SH-SY5Y (cell line): Measurements from ENCODE around the gene CIC.

Source experiments
- GATA2 ChIP-seq: IDR thresholded peaks from 2 replicates; pipeline ENCODE4 v1.6.1; 2011; ENCODE audit warnings: mild to moderate bottlenecking, low read depth, low read length
- GATA3 ChIP-seq: IDR thresholded peaks from 2 replicates; pipeline ENCODE4 v1.6.1; 2011; ENCODE audit warnings: low read depth, mild to moderate bottlenecking, low read length, moderate library complexity

The CIC gene

DNA sequence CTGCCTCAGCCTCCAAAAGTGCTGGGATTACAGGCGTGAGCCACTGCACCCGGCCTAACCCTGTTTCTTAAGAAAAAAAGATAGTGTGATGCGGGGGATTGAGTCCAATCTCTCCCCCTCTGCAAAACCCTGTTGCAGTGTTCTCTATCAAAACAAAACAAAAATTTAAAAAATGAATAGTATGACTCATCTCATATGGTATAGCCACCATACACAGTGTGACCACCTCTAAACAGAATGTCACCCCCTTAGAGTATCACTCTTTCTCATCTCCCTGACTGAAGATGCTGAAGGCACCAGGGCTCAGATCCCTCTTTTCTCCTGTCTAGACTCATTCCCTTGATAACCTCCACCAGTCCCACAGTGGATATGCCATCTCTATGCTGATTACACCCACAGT, 7.3 kb upstream of the CIC start:
- no peak for TF ChIP-seq GATA3
- no peak for TF ChIP-seq GATA2

DNA sequence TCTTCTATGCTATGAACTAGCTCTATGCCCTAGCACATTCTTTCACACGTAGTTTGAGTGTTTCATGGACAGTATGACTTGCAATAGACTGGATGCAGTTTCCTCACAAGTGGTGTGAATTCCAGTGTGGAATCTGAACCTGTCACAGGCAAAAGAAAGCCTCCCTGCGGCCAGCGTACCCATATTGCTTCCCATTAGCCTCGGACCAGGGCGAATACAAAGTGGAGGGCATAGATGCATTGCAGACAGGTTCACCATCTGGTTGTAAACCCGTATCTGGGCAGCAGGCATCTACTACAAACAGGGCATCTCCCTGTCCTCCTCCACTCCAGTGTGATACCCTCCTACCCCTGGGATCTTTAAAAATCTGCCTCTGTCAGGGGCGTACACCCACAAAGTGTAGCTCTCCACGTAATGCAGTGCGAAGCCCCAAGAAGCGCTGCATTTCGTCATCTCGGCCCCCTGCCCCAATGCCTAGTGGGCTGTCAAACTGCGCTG, 1.4 kb upstream of the CIC start:
- no peak for TF ChIP-seq GATA3
- TF ChIP-seq GATA2 = no peak

DNA sequence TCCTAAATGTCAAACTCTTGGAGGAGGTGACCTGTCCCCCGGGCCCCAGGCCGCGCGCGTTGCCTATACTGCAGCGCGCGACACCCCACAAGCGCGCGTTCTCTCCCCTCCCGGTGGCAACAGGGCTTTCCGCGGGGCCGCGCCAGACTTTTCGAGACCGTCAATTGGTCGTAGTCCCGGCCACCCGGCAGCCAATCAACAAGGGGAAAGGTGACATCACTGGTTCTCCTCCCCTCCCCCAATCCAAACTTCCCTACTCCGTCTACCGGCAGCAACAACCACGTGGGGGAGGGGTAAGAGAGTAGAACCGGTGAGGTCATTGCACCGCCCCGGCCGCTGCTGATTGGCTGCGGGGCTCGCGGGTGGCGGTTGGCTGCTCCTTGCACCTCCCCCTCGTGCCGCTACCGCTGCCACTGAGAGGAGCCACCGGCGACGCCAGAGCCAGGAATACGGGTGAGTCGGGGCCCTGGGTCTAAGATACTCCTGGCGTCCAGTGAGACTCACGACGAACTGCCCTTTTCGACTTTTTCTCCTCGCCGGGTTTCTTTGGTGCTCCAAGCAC, 829 bp upstream of the CIC start:
- no peak for TF ChIP-seq GATA3
- no peak for TF ChIP-seq GATA2

DNA sequence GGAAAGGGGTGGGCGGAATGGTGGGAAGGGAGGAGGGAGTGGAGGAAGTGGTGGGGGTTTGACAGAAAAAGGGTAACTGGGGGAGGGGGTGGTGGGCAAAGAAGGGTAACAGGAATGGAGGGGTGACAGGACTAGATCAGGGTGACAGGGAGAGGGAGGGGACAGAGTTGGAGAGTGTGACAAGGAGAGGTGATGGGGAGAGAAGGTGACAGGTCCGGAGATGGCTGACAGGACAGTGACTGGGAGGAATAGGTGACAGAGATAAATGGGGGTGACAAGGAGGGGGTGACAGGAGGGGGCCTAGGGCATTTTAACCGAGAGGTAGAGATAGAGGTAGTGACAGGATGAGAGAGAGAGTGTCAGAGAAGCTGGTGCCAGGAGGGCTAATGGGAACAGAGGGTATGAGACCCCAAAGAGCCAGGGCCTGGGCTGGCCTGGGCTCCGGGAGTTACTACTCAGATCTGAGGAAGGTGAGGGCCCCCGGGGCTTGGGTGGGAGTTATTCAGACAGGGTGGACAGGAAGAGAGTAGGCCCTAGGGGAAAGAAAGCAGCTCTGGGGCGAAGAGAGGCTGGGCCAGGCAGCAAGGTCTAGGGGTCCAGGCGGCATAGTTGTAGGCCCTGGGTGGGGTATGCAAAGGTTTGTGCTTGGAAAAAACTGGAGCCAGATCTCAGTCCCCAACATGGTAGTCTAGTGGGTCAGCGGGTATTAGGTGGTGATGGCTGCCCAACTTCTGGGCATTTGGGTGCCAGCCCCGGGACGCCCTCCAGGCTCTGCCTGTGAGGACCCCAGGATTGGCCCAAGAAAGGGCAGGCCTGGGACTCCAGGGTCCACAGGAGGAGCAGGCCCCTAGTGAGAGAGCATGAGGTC, 660 bp downstream of the CIC start:
- TF ChIP-seq GATA3 = no peak
- no peak for TF ChIP-seq GATA2

DNA sequence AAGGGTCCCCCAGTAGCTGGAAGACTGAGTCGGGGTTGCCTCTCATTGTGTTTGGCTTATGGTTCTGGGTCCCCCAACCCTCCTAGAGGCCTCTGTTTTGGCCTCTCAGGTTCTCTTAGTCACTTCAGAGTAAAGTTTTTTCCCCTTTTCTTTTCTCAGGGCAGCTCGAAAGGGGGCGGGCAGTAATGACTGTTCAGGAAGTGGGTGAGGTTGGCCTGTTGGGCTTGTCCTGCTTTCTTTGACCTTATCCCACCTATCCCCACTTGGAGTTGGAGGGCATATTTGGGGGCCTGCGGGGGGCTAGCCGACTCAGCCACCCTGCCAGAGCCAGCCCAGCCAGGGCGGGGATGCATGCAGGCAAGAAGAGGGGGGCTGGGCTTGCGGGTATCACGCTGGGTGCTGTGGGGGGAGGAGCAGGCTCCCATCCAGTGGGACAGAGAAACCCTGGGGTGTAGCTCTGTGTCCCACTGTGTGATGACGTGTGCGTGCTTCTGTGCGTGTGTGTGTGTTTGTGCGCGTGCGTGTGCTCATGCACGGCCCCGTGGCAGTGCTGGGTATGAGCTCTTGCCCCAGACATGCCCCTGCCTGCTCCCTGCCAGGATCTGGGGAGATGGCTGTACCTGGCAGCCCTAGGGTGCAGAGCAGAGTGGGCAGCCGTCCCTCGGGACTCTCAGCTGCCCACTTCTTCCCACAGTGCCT, 1.4 kb downstream of the CIC start:
- TF ChIP-seq GATA3 = no peak
- no peak for TF ChIP-seq GATA2

DNA sequence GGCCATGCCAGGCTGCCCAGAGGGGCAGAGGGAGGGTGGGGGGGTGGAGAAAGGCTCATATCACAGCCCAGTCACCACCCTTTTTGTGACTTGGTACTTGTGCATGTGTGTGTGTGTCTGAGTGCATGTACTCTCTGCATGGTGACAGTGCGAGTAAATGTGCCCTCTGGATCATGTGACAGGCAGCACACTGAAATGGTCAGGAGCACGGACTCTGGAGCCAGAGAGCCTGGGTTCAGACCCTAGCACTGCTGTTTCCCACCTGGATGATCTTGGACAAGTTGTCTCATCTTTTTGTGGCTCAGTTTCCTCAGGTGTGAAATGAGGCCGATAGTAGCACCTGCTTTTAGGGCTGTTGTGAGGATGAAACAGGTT, 2.0 kb downstream of the CIC start:
- no peak for TF ChIP-seq GATA2
- no peak for TF ChIP-seq GATA3

DNA sequence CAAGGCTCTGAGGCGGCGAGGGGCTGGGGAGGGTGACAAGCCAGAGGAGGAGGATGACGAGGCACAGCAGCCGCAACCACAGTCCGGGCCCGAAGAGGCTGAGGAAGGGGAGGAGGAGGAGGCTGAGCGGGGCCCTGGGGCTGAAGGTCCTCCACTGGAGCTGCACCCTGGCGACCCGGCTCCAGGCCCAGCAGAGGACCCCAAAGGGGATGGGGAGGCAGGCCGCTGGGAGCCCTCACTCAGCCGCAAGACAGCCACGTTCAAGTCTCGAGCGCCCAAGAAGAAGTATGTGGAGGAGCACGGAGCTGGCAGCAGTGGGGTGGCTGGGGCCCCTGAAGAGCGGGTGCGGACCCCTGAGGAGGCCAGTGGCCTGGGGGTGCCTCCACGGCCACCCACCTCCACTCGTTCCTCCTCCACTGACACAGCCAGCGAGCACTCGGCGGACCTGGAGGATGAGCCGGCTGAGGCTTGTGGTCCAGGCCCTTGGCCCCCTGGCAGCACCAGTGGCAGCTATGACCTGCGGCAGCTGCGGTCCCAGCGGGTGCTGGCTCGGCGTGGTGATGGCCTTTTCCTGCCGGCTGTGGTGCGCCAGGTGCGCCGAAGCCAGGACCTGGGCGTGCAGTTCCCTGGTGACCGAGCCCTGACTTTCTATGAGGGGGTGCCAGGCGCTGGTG, 2.9 kb downstream of the CIC start:
- no peak for TF ChIP-seq GATA2

DNA sequence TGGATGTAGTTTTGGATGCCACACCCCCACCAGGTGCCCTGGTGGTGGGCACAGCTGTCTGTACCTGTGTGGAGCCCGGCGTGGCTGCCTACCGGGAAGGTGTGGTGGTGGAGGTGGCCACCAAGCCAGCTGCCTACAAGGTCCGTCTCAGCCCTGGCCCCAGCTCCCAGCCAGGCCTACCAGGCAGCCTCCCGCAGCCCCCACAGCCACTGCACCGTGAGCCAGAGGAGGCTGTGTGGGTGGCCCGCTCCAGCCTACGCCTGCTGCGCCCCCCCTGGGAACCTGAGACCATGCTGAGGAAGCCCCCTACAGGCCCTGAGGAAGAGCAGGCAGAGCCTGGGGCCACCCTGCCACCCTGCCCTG, 3.5 kb downstream of the CIC start:
- TF ChIP-seq GATA2 = no peak
- no peak for TF ChIP-seq GATA3

DNA sequence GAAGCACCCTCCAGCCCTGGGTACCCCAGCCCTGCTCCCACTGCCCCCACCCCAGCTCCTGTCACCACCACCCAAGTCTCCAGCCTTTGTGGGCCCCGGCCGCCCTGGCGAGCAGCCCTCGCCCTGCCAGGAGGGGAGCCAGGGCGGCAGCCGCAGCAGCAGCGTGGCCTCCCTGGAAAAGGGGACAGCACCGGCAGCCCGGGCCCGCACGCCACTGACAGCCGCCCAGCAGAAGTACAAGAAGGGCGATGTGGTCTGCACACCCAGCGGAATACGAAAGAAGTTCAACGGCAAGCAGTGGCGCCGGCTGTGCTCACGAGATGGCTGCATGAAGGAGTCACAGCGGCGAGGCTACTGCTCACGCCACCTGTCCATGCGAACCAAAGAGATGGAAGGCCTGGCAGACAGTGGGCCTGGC, 3.9 kb downstream of the CIC start:
- TF ChIP-seq GATA2 (no peak), GATA3 (no peak)

DNA sequence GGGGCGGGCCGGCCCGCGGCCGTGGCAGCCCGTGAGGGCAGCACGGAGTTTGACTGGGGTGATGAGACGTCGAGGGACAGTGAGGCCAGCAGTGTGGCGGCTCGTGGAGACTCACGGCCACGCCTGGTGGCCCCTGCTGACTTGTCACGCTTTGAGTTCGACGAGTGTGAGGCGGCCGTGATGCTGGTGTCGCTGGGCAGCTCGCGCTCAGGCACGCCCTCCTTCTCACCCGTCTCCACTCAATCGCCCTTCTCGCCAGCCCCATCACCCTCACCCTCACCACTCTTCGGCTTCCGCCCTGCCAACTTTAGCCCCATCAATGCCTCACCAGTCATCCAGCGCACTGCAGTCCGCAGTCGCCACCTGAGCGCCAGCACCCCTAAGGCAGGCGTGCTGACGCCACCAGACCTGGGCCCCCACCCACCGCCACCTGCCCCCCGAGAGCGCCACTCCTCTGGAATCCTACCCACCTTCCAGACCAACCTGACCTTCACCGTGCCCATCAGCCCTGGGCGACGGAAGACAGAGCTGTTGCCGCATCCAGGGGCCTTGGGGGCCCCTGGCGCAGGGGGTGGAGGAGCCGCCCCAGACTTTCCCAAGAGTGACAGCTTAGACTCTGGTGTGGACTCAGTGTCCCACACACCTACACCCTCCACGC, 4.5 kb downstream of the CIC start:
- no peak for TF ChIP-seq GATA2
- TF ChIP-seq GATA3 = no peak

DNA sequence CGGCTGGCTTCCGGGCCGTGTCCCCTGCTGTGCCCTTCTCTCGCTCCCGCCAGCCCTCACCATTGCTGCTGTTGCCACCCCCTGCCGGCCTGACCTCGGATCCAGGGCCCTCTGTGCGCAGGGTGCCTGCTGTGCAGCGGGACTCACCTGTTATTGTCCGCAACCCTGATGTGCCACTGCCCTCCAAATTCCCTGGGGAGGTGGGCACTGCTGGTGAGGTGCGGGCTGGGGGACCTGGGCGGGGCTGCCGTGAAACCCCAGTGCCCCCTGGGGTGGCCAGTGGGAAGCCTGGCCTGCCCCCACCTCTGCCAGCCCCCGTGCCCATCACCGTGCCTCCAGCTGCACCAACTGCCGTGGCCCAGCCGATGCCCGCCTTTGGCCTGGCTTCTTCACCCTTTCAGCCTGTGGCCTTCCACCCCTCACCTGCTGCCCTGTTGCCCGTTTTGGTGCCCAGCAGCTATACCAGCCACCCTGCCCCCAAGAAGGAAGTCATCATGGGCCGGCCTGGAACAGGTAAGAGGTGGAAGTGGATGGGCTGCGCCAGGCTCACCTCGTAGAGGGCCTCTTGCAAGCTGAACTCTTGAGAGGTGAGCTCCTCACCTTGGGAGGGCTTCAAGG, 5.1 kb downstream of the CIC start:
- no peak for TF ChIP-seq GATA2
- TF ChIP-seq GATA3 = no peak

DNA sequence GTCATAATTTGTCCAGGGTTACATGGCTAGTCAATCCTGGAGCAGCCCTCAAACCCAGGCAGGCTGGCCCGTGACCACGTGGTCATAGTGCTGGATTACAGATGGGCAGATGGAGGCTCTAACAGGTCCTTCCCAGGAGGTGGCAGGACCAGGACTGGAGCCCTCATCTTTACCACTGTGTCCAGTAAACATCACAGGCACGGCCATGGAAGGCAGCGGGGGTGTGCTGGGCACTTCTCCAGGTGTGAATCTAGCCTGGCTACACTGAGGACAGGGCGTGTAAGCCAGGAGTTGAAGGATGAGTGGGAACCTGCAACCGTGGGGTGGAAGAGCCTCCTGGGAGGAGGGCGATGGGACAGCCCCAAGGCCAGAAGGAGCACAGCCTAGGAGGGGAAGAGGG, 6.1 kb downstream of the CIC start:
- no peak for TF ChIP-seq GATA3
- TF ChIP-seq GATA2 = no peak

DNA sequence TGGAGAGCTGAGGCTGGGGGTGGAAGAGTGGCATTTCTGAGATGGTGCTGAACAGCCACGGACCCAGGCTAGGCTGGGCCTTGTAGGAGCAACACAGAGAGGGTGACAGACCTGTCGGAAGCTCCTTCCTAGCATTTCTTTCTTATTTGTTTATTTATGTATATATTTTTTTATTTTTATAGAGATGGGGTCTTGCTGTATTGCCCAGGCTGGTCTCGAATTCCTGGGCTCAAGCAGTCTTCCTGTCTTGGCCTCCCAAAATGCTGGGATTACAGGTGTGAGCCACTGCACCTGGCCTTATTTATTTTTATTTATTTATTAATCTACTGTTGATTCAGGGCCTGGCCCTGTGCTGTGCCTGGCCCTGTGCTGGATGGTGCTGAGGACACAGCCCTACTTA, 6.5 kb downstream of the CIC start:
- TF ChIP-seq GATA2 (no peak), GATA3 (no peak)
